Effector memory CD8-positive, alpha-beta T cell (primary cell): Measurements from ENCODE around the gene FGF8.
"Not testable (repeated sequence)": the region's sequence is repeated elsewhere in the genome, so short reads cannot be mapped to it uniquely, and the experiment has no call there.

ENCODE experiments used
- ATAC-seq: fragments of 150-1000 bp; cut with Tn5 transposase; replicated peaks from 2 replicates; pipeline ENCODE4 v1.10.0; 2021; ENCODE audit warnings: mild to moderate bottlenecking, moderate library complexity
- DNase-seq, 3 experiments: peaks; one replicate each; pipeline ENCODE4 v3.0.0; 2021
- H3K27ac Mint-ChIP-seq, 2 donors: one replicate each; pipeline ENCODE4 v1.8.0; 2022; ENCODE audit warnings: mild to moderate bottlenecking in 2 of 2, mixed read lengths in 2 of 2, moderate library complexity in 2 of 2
- H3K27me3 Mint-ChIP-seq, 2 donors: one replicate each; pipeline ENCODE4 v1.8.0; 2022; ENCODE audit warnings: mixed read lengths in 2 of 2
- H3K36me3 Mint-ChIP-seq: one replicate; pipeline ENCODE4 v1.8.0; 2022; ENCODE audit warnings: mild to moderate bottlenecking, moderate library complexity, mixed read lengths; ENCODE audit not compliant: insufficient read depth
- H3K4me1 Mint-ChIP-seq, 2 donors: one replicate each; pipeline ENCODE4 v1.8.0; 2022; ENCODE audit warnings: low read depth in 2 of 2, mixed read lengths in 2 of 2
- H3K4me3 Mint-ChIP-seq, 2 donors: one replicate each; pipeline ENCODE4 v1.8.0; 2022; ENCODE audit warnings: mild to moderate bottlenecking in 2 of 2, mixed read lengths in 2 of 2, moderate library complexity in 2 of 2
- H3K9me3 Mint-ChIP-seq, 2 donors: one replicate each; pipeline ENCODE4 v1.8.0; 2022; ENCODE audit warnings: mixed read lengths in 2 of 2

Gene FGF8

GRCh38 chr10:101797403-101798059 lies 21.6 kb upstream of the FGF8 start:
- H3K4me3 Mint-ChIP-seq, result no peak overlapping the region
- H3K36me3 Mint-ChIP-seq, result peaks cover 98% of the 10 kb centered on the region
- no peaks in the 10 kb centered on the region for H3K27me3 Mint-ChIP-seq
- DNase-seq (no peak), ATAC-seq (no peak)
- H3K9me3 Mint-ChIP-seq, result no peaks in the 10 kb centered on the region
- no peak overlapping the region for H3K27ac Mint-ChIP-seq
- peaks cover 22 to 51% of the 10 kb centered on the region in 2 donors for H3K4me1 Mint-ChIP-seq

GRCh38 chr10:101793526-101793925 lies 17.6 kb upstream of the FGF8 start:
- Mint-ChIP-seq H3K27ac (no peak overlapping the region), H3K9me3 (no peaks in the 10 kb centered on the region), H3K4me3 (no peak overlapping the region), H3K27me3 (no peaks in the 10 kb centered on the region), H3K36me3 (peaks cover 96% of the 10 kb centered on the region), H3K4me1 (peaks cover 10 to 25% of the 10 kb centered on the region in 2 donors)
- DNase-seq, result no peak
- ATAC-seq, result no peak

GRCh38 chr10:101789686-101790085 lies 13.8 kb upstream of the FGF8 start:
- H3K27me3 Mint-ChIP-seq, result no peaks in the 10 kb centered on the region
- DNase-seq (no peak), ATAC-seq (no peak)
- peaks cover 2 to 22% of the 10 kb centered on the region in 2 donors for H3K4me1 Mint-ChIP-seq
- no peaks in the 10 kb centered on the region for H3K9me3 Mint-ChIP-seq
- H3K36me3 Mint-ChIP-seq, result peaks cover 97% of the 10 kb centered on the region
- no peak overlapping the region for H3K4me3 Mint-ChIP-seq
- peak overlapping the region in 1 of 2 donors; percentile 38 for H3K27ac Mint-ChIP-seq

- H3K27ac Mint-ChIP-seq, DNase-seq, H3K9me3 Mint-ChIP-seq, H3K4me3 Mint-ChIP-seq, H3K27me3 Mint-ChIP-seq, ATAC-seq: not testable (repeated sequence)
- Mint-ChIP-seq H3K36me3 (peaks cover 95% of the 10 kb centered on the region), H3K4me1 (peaks cover 2 to 27% of the 10 kb centered on the region in 2 donors)
Observed at GRCh38 chr10:101789231-101789630, 13.3 kb upstream of the FGF8 start.

GRCh38 chr10:101785801-101786200 lies 9.9 kb upstream of the FGF8 start:
- Mint-ChIP-seq H3K27me3 (no peaks in the 10 kb centered on the region), H3K4me3 (no peak overlapping the region), H3K9me3 (no peaks in the 10 kb centered on the region), H3K27ac (no peak overlapping the region), H3K4me1 (peaks cover 29 to 52% of the 10 kb centered on the region in 2 donors), H3K36me3 (peaks cover 73% of the 10 kb centered on the region)
- no peak for ATAC-seq
- no peak for DNase-seq

GRCh38 chr10:101784558-101784957 lies 8.6 kb upstream of the FGF8 start:
- Mint-ChIP-seq H3K27ac (peak overlapping the region; percentile 6 to 55), H3K4me3 (peak overlapping the region in 1 of 2 donors; percentile 97), H3K27me3 (no peaks in the 10 kb centered on the region), H3K36me3 (peaks cover 63% of the 10 kb centered on the region), H3K4me1 (peaks cover 36 to 55% of the 10 kb centered on the region in 2 donors), H3K9me3 (no peaks in the 10 kb centered on the region)
- DNase-seq, result no peak
- ATAC-seq, result no peak

- H3K27ac Mint-ChIP-seq, result peak overlapping the region; percentile 95 to 96
- H3K4me3 Mint-ChIP-seq, result peak overlapping the region; percentile 96 to 97
- H3K36me3 Mint-ChIP-seq, result peaks cover 54% of the 10 kb centered on the region
- DNase-seq (no peak), ATAC-seq (no peak)
- H3K4me1 Mint-ChIP-seq, result peaks cover 43 to 62% of the 10 kb centered on the region in 2 donors
- H3K27me3 Mint-ChIP-seq, result peaks cover 7 to 8% of the 10 kb centered on the region in 2 donors
- H3K9me3 Mint-ChIP-seq, result no peaks in the 10 kb centered on the region
Observed at GRCh38 chr10:101783736-101784118, 7.8 kb upstream of the FGF8 start.

GRCh38 chr10:101782811-101783735 lies 7.2 kb upstream of the FGF8 start, which contains the start of gene NPM3:
NPM3 (minus strand) TSS chr10:101783446; CDS start chr10:101783390, 56 bp downstream.
- peak within 1 kb of the TSS; percentile 96 to 97 for H3K4me3 Mint-ChIP-seq
- no peaks in the 10 kb centered on the region for H3K9me3 Mint-ChIP-seq
- peaks cover 11 to 14% of the 10 kb centered on the region in 2 donors for H3K27me3 Mint-ChIP-seq
- H3K4me1 Mint-ChIP-seq, result peaks cover 44 to 64% of the 10 kb centered on the region in 2 donors
- ATAC-seq (peak; percentile 76), DNase-seq (peak; percentile 65 to 73 (median 72))
- peaks cover 48% of the 10 kb centered on the region for H3K36me3 Mint-ChIP-seq
- peak within 1 kb of the TSS; percentile 95 to 96 for H3K27ac Mint-ChIP-seq

- Mint-ChIP-seq H3K4me1 (peaks cover 41 to 58% of the 10 kb centered on the region in 2 donors), H3K9me3 (no peaks in the 10 kb centered on the region), H3K27me3 (peaks cover 20 to 23% of the 10 kb centered on the region in 2 donors), H3K27ac (peak overlapping the region; percentile 22 to 96), H3K4me3 (peak overlapping the region; percentile 96 to 97), H3K36me3 (peaks cover 39% of the 10 kb centered on the region)
- no peak for ATAC-seq
- no peak for DNase-seq
Observed at GRCh38 chr10:101781984-101782810, 6.3 kb upstream of the FGF8 start.

- Mint-ChIP-seq H3K36me3 (peaks cover 34% of the 10 kb centered on the region), H3K4me3 (peak overlapping the region; percentile 96 to 97), H3K9me3 (no peaks in the 10 kb centered on the region), H3K27ac (peak overlapping the region in 1 of 2 donors; percentile 22), H3K4me1 (peaks cover 47 to 57% of the 10 kb centered on the region in 2 donors), H3K27me3 (peaks cover 25 to 29% of the 10 kb centered on the region in 2 donors)
- no peak for ATAC-seq
- no peak for DNase-seq
Observed at GRCh38 chr10:101781655-101781983, 5.7 kb upstream of the FGF8 start.

- Mint-ChIP-seq H3K27ac (peak overlapping the region in 1 of 2 donors; percentile 5), H3K27me3 (peaks cover 27 to 32% of the 10 kb centered on the region in 2 donors), H3K9me3 (no peaks in the 10 kb centered on the region), H3K4me3 (peak overlapping the region; percentile 60 to 85), H3K4me1 (peaks cover 48 to 55% of the 10 kb centered on the region in 2 donors), H3K36me3 (peaks cover 30% of the 10 kb centered on the region)
- ATAC-seq (peak; percentile 57), DNase-seq (peak; percentile 58 to 68 (median 65))
Observed at GRCh38 chr10:101780818-101781654, 5.1 kb upstream of the FGF8 start.

- Mint-ChIP-seq H3K4me3 (peak overlapping the region; percentile 76 to 85), H3K27ac (peak overlapping the region in 1 of 2 donors; percentile 23), H3K27me3 (peaks cover 27 to 34% of the 10 kb centered on the region in 2 donors), H3K9me3 (no peaks in the 10 kb centered on the region), H3K36me3 (peaks cover 23% of the 10 kb centered on the region), H3K4me1 (peaks cover 49 to 50% of the 10 kb centered on the region in 2 donors)
- no peak for DNase-seq
- ATAC-seq, result no peak
Observed at GRCh38 chr10:101780187-101780817, 4.4 kb upstream of the FGF8 start.
